Right lobe of liver (tissue), 6 donors: ENCODE data around the gene CNTNAP1. TPM values are rescaled to one million over a fixed set of nuclear protein-coding genes. Genes with fewer than 3 reads are reported as not detected.

Experiments used
- ATAC-seq, 4 donors: fragments of 200-7000 bp; cut with Tn5 transposase; one replicate each; pipeline ENCODE4 v1.9.1; 2020; ENCODE audit warnings: mild to moderate bottlenecking in 4 of 4, moderate library complexity in 4 of 4
- DNase-seq, 3 donors: peaks; one replicate each; pipeline ENCODE4 v3.0.0-alpha.2; 2020
- H3K27ac ChIP-seq, 3 donors: fragments of 200-600 bp; one replicate each; pipeline ENCODE4 v1.8.0; 2022
- H3K27me3 ChIP-seq, 2 donors: fragments of 200-600 bp; one replicate each; pipeline ENCODE4 v1.8.0; 2022
- H3K36me3 ChIP-seq, 4 donors: fragments of 200-600 bp; sonication (generic) in 1 of 4; one replicate each; pipeline versions ENCODE4 v1.5.1 to v1.8.0; 2017 to 2022; ENCODE audit warnings: control low read depth in 1 of 4
- H3K4me1 ChIP-seq, 4 donors: fragments of 200-600 bp; sonication (generic) in 1 of 4; one replicate each; pipeline versions ENCODE4 v1.5.1 to v1.8.0; 2017 to 2022; ENCODE audit warnings: control low read depth in 1 of 4
- H3K4me3 ChIP-seq, 3 donors: fragments of 200-600 bp; one replicate each; pipeline ENCODE4 v1.8.0; 2022
- H3K9me3 ChIP-seq, 4 donors: fragments of 200-600 bp; sonication (generic) in 1 of 4; one replicate each; pipeline versions ENCODE4 v1.5.1 to v1.8.0; 2017 to 2022; ENCODE audit warnings: control low read depth in 1 of 4
- CTCF ChIP-seq, 4 donors: fragments of 200-600 bp in 3 of 4; fragments of 450-650 bp in 1 of 4; IDR thresholded peaks; one replicate each; pipeline versions ENCODE4 v1.5.1 to v1.8.0; 2016 to 2022; ENCODE audit warnings: antibody characterized with exemption in 4 of 4, mild to moderate bottlenecking in 2 of 4
- POLR2A ChIP-seq: fragments of 450-650 bp; IDR thresholded peaks from one replicate; pipeline ENCODE4 v1.6.1; 2017; ENCODE audit warnings: antibody characterized with exemption, mild to moderate bottlenecking
- WGBS: methylation state at CpG from one replicate; pipeline ENCODE4 v1.1.6; 2018; ENCODE audit warnings: low coverage, low lambda C conversion rate; ENCODE audit not compliant: insufficient coverage; ENCODE audit errors: missing lambda C conversion rate; 5-methylcytosine and 5-hydroxymethylcytosine counted together
- intact Hi-C, 2 donors: fragments of 100-400 bp; cut with DNase I; formaldehyde crosslinking; loops; one replicate each; pipeline versions ENCODE4 v1.11.2 to v1.14.1; 2022
- total RNA-seq, 6 experiments: library from RNA; depleted of rRNA in 2 of 6; stranded (reverse); fragments of >200 nt in 2 of 6; fragmentation: NEBNext Ultra II Directional in 3 of 6; extraction: Animal tissue kit (Norgen Biotek cat#: 25700) in 3 of 6; gene quantifications; one replicate each; pipeline versions ENCODE4 v1.1.0 to v1.2.4, GENCODE V29; 2016 to 2023
- donor health status: DM: no; HTN: yes; CAD: no.
- donor health status: DM: no; HTN: no; CAD: no.
- donor health status: DM: no; HTN: no; CAD: no.
- donor health status: DM: no; HTN: yes; CAD: no.
- donor health status: DM: no; HTN: yes; CAD: no.

The CNTNAP1 gene
- total RNA-seq, 6 experiments from 2014 or later: 0.42 to 1.8 (median 0.56) TPM

- no peaks in the 10 kb centered on the region for H3K9me3 ChIP-seq
- ATAC-seq (peak in 1 of 4 donors; percentile 26), DNase-seq (no peak)
- H3K36me3 ChIP-seq: no peaks in the 10 kb centered on the region
- intact Hi-C loops: loop anchor here (10.0 kb wide), 2 partner anchors 69 to 99 kb away; no protein-coding TSS in a partner anchor
- TF ChIP-seq CTCF (IDR thresholded peaks at IDR 0.05): no peak
- TF ChIP-seq POLR2A: no peak
- no peak overlapping the region for H3K4me3 ChIP-seq
- WGBS: no CpG with 5 or more reads among the region's 25 CpGs
- peaks cover 0 to 31% (median 6%) of the 10 kb centered on the region in 4 donors for H3K4me1 ChIP-seq
- no peak overlapping the region for H3K27ac ChIP-seq
- peaks cover 0 to 5% of the 10 kb centered on the region in 2 donors for H3K27me3 ChIP-seq
Measured at GRCh38 chr17:42683407-42684034, 1.2 kb downstream of the CNTNAP1 start.

DNA sequence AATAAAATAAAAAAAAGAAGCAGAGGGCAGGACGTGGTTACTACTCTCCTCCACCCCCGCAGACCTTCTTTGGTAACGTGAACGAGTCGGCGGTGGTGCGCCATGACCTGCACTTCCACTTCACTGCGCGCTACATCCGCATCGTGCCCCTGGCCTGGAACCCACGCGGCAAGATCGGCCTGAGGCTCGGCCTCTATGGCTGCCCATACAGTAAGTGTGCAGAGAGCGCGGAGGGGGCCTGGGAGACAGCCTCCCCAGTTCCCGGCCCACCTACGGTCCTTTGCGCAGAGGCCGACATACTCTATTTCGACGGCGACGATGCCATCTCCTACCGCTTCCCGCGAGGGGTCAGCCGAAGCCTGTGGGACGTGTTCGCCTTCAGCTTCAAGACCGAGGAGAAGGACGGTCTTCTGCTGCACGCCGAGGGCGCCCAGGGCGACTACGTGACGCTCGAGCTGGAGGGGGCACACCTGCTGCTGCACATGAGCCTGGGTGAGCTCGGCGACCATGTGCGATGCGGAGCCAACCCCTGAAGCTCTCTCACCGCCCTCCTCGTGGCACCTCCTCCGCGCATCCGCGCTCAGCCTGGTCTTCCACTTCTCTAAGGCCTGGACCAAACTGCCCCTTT is 2.7 kb downstream of the CNTNAP1 start:
- ATAC-seq: no peak
- H3K4me1 ChIP-seq: peaks cover 0 to 16% (median 0%) of the 10 kb centered on the region in 4 donors
- WGBS: 44% methylated on average over 18 of the region's 50 CpGs
- DNase-seq: no peak
- intact Hi-C loops: loop anchor here (10.0 kb wide), 2 partner anchors 70 to 100 kb away; no protein-coding TSS in a partner anchor
- no peak overlapping the region for H3K4me3 ChIP-seq
- no peaks in the 10 kb centered on the region for H3K36me3 ChIP-seq
- H3K27me3 ChIP-seq: peaks cover 0 to 5% of the 10 kb centered on the region in 2 donors
- no peak overlapping the region for H3K27ac ChIP-seq
- H3K9me3 ChIP-seq: no peaks in the 10 kb centered on the region
- no peak for TF ChIP-seq POLR2A

DNA sequence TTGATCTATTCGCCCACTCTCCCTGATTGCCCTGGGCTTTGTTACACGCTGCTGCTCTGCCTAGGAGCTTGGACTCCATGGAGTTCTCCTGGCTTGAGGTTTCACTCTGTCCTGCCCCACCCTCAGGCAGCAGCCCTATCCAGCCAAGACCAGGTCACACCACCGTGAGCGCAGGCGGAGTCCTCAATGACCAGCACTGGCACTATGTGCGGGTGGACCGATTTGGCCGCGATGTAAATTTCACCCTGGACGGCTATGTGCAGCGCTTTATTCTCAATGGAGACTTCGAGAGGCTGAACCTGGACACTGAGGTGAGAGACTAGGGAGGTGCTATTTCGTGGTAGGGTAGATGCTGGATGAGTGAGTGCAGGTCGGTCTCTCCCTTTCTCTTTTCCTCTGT is 3.5 kb downstream of the CNTNAP1 start:
- no peaks in the 10 kb centered on the region for H3K9me3 ChIP-seq
- no peak for DNase-seq
- TF ChIP-seq POLR2A: no peak
- no peak for TF ChIP-seq CTCF (IDR thresholded peaks at IDR 0.05)
- no peak for ATAC-seq
- no peak overlapping the region for H3K4me3 ChIP-seq
- no peaks in the 10 kb centered on the region for H3K36me3 ChIP-seq
- peaks cover 0 to 5% of the 10 kb centered on the region in 2 donors for H3K27me3 ChIP-seq
- H3K27ac ChIP-seq: no peak overlapping the region
- WGBS: 33% methylated on average over 3 of the region's 14 CpGs
- H3K4me1 ChIP-seq: peaks cover 0 to 16% (median 0%) of the 10 kb centered on the region in 4 donors
- intact Hi-C loops: loop anchor here (10.0 kb wide), 2 partner anchors 71 to 101 kb away; no protein-coding TSS in a partner anchor

- WGBS: 52% methylated on average over 15 of the region's 32 CpGs
- H3K27me3 ChIP-seq: peaks cover 0 to 5% of the 10 kb centered on the region in 2 donors
- TF ChIP-seq POLR2A: no peak
- no peak for TF ChIP-seq CTCF (IDR thresholded peaks at IDR 0.05)
- DNase-seq: no peak
- H3K4me1 ChIP-seq: peaks cover 0 to 16% (median 0%) of the 10 kb centered on the region in 4 donors
- ATAC-seq: no peak
- H3K9me3 ChIP-seq: no peaks in the 10 kb centered on the region
- H3K4me3 ChIP-seq: no peak overlapping the region
- no peak overlapping the region for H3K27ac ChIP-seq
- intact Hi-C loops: loop anchor here (10.0 kb wide), 2 partner anchors 72 to 102 kb away; no protein-coding TSS in a partner anchor
- H3K36me3 ChIP-seq: no peaks in the 10 kb centered on the region
Measured at GRCh38 chr17:42686520-42687128, 4.3 kb downstream of the CNTNAP1 start.
